ENCODE results near the gene SLC1A7.

Gene SLC1A7

DNA sequence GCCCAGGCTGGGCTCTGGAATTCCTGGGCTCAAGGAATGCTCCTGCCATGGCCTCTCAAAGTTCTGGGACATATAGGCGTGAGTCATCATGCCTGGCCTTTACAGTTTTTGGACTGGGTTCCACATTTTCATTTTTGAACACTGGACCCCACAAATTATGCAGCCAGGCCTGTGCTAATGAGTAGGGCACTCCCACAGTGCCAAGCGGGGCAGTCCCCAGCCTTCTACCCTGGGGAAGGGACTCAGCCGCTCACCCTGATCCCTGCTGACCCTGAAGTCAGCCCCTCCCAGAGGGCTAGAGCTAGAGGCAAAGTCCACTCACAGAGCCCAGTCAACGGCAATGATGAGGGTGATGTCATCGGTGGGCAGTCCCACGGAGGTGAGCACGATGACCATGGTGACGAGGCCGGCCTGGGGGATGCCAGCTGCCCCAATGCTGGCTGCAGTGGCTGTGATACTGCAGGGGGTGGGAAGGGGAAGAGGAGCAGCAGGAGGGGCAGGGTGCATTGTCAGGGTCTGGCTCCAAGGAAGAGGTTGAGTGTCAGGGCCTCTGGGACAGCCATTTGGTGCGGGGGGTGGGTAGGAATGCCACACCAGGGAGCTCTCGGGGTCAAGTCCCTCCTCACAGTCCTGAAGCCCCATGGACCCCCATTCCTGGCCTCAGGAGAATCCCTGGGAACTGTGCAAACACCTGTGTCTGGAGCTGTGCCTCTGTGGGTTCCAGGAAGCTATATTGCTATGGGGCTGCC lies 52.8 kb downstream of the SLC1A7 start:
- no peaks in the 10 kb centered on the region for H3K4me1 ChIP-seq (ENCODE audit: insufficient read depth, low read length, poor library complexity, severe bottlenecking)
- no peaks in the 10 kb centered on the region for H3K9me3 ChIP-seq (ENCODE audit: insufficient read depth, low read depth, low read length)
- H3K9ac ChIP-seq (ENCODE audit: low read depth, low read length, poor library complexity, severe bottlenecking): no peak overlapping the region
- no peak overlapping the region for H2AFZ ChIP-seq (ENCODE audit: low read length)
- H3K4me3 ChIP-seq (ENCODE audit: low read length, poor library complexity, severe bottlenecking): no peak overlapping the region
- no peaks in the 10 kb centered on the region for H3K79me2 ChIP-seq (ENCODE audit: insufficient read depth, low read length)
- no peaks in the 10 kb centered on the region for H3K36me3 ChIP-seq (ENCODE audit: insufficient read depth, low read length)
- no peaks in the 10 kb centered on the region for H4K20me1 ChIP-seq (ENCODE audit: insufficient read depth, low read length, poor library complexity, severe bottlenecking)
- H3K4me2 ChIP-seq (ENCODE audit: low read depth, low read length, poor library complexity, severe bottlenecking): no peak overlapping the region
- H3F3A ChIP-seq (ENCODE audit: low read depth): no peaks in the 10 kb centered on the region
- H3K27me3 ChIP-seq (ENCODE audit: insufficient read depth, low read length, poor library complexity, severe bottlenecking): no peaks in the 10 kb centered on the region
- H3K9me2 ChIP-seq (replicated peaks; ENCODE audit: low read depth, low read length): no peaks in the 10 kb centered on the region
- no peak for TF ChIP-seq EZH2phosphoT487 (IDR thresholded peaks at IDR 0.05; ENCODE audit: borderline replicate concordance)
- TF ChIP-seq, protein P1, sequence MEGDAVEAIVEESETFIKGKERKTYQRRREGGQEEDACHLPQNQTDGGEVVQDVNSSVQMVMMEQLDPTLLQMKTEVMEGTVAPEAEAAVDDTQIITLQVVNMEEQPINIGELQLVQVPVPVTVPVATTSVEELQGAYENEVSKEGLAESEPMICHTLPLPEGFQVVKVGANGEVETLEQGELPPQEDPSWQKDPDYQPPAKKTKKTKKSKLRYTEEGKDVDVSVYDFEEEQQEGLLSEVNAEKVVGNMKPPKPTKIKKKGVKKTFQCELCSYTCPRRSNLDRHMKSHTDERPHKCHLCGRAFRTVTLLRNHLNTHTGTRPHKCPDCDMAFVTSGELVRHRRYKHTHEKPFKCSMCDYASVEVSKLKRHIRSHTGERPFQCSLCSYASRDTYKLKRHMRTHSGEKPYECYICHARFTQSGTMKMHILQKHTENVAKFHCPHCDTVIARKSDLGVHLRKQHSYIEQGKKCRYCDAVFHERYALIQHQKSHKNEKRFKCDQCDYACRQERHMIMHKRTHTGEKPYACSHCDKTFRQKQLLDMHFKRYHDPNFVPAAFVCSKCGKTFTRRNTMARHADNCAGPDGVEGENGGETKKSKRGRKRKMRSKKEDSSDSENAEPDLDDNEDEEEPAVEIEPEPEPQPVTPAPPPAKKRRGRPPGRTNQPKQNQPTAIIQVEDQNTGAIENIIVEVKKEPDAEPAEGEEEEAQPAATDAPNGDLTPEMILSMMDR (conservative IDR thresholded peaks at IDR 0.05; ENCODE audit: low read length): no peak

DNA sequence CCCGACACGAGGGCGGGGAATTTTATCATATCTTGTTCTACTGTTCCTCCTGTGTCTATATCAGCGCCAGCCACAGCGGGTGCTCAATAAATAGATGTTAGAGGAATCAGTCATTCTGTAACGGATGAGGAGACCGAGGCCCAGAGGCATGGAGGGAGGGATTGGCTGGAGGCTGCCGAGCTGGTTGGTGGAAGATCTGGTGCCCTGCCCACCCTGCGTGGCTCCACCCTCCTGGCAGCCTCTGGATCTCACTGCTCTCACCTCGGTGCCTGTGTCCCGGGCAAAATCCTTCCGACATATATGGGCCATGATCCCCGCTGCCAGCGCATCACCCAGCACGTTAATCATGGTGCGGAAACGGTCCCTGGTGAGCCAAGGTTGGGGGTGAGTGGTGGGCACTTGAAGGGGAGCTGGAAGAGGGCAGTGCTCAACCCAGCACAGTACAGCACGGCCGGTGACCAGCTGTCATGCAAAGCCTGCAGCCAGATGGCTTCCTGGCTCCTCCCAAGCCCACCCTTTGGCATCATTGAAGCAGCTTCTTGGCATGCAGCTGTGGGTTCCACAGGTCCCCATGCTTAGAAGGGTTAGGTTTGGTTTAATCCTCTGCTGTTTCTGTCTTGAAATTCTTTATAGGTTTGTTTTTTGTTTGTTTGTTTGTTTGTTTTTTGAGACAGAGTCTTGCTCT lies 53.7 kb downstream of the SLC1A7 start:
- no peak for TF ChIP-seq EZH2phosphoT487 (IDR thresholded peaks at IDR 0.05; ENCODE audit: borderline replicate concordance)
- TF ChIP-seq, protein P1 (conservative IDR thresholded peaks at IDR 0.05; ENCODE audit: low read length): no peak
- Histone ChIP-seq H3K9ac (ENCODE audit: low read depth, low read length, poor library complexity, severe bottlenecking) (no peak overlapping the region), H3K4me1 (ENCODE audit: insufficient read depth, low read length, poor library complexity, severe bottlenecking) (no peaks in the 10 kb centered on the region), H3K36me3 (ENCODE audit: insufficient read depth, low read length) (no peaks in the 10 kb centered on the region), H3K4me3 (ENCODE audit: low read length, poor library complexity, severe bottlenecking) (no peak overlapping the region), H3K79me2 (ENCODE audit: insufficient read depth, low read length) (no peaks in the 10 kb centered on the region), H3K9me3 (ENCODE audit: insufficient read depth, low read depth, low read length) (no peaks in the 10 kb centered on the region), H3K9me2 (replicated peaks; ENCODE audit: low read depth, low read length) (no peaks in the 10 kb centered on the region), H3F3A (ENCODE audit: low read depth) (no peaks in the 10 kb centered on the region), H4K20me1 (ENCODE audit: insufficient read depth, low read length, poor library complexity, severe bottlenecking) (no peaks in the 10 kb centered on the region), H3K27me3 (ENCODE audit: insufficient read depth, low read length, poor library complexity, severe bottlenecking) (no peaks in the 10 kb centered on the region), H3K4me2 (ENCODE audit: low read depth, low read length, poor library complexity, severe bottlenecking) (no peak overlapping the region), H2AFZ (ENCODE audit: low read length) (no peak overlapping the region)

DNA sequence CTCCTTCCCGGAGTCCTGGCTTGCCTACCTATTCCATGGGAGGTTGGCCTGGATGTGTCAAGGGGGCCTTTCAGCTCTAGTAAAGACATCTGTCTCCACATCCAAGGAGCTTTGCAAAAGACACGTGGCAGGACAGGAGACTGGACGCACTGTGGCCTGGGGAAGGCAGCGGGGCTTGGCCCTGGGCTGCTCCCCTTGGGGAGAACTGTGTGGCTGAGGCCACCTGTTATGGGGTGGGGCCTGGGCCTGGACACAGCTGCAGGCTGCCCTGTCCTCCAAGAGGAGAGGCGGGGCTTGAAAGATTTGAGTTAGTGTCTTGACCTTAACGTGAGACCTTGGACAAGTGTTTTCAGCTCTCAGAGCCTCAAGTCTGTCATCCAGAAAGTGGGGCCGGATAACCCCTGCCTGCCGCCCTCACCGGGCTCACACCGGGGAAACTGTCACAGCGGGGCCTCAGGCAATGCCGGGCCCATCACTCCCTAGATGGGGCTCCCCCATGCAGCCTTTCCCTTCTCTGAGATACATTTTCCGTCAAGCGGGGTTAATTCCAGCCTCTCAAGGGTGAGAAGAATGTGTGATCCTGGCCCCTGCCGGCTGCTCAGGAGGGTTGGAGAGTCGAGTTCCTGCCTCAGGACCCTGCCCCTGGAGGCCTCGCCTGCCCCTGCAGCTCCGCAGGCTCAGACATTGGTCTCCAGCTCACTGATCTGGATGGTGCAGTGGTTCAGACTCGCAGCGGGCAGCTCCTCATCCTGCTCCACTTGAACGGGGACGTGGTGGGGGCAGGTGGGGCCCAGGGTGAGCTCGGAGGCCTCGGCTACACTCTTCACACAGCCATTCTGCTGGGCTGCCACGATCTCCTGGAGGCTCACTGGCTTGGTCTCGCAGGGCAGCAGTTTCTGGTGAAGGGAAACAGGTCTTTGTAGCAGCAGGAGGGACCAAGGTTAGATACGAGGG lies 54.8 kb downstream of the SLC1A7 start:
- H4K20me1 ChIP-seq (ENCODE audit: insufficient read depth, low read length, poor library complexity, severe bottlenecking): no peaks in the 10 kb centered on the region
- H3K4me3 ChIP-seq (ENCODE audit: low read length, poor library complexity, severe bottlenecking): no peak overlapping the region
- H2AFZ ChIP-seq (ENCODE audit: low read length): no peak overlapping the region
- TF ChIP-seq, protein P1 (conservative IDR thresholded peaks at IDR 0.05; ENCODE audit: low read length): no peak
- TF ChIP-seq EZH2phosphoT487 (IDR thresholded peaks at IDR 0.05; ENCODE audit: borderline replicate concordance): no peak
- no peaks in the 10 kb centered on the region for H3K36me3 ChIP-seq (ENCODE audit: insufficient read depth, low read length)
- no peak overlapping the region for H3K9ac ChIP-seq (ENCODE audit: low read depth, low read length, poor library complexity, severe bottlenecking)
- H3K79me2 ChIP-seq (ENCODE audit: insufficient read depth, low read length): no peaks in the 10 kb centered on the region
- H3K9me2 ChIP-seq (replicated peaks; ENCODE audit: low read depth, low read length): no peaks in the 10 kb centered on the region
- H3K4me2 ChIP-seq (ENCODE audit: low read depth, low read length, poor library complexity, severe bottlenecking): no peak overlapping the region
- H3K27me3 ChIP-seq (ENCODE audit: insufficient read depth, low read length, poor library complexity, severe bottlenecking): no peaks in the 10 kb centered on the region
- no peaks in the 10 kb centered on the region for H3K9me3 ChIP-seq (ENCODE audit: insufficient read depth, low read depth, low read length)
- H3F3A ChIP-seq (ENCODE audit: low read depth): no peaks in the 10 kb centered on the region
- H3K4me1 ChIP-seq (ENCODE audit: insufficient read depth, low read length, poor library complexity, severe bottlenecking): no peaks in the 10 kb centered on the region
